GM21526 (cell line): ENCODE data around the gene NAV2.

ENCODE experiments used
- ATAC-seq: cut with Tn5 transposase; IDR thresholded peaks from one replicate; pipeline ENCODE4 v1.9.1; 2021; ENCODE audit warnings: moderate library complexity; ENCODE audit not compliant: unreplicated experiment, low FRiP score

NAV2 gene

DNA sequence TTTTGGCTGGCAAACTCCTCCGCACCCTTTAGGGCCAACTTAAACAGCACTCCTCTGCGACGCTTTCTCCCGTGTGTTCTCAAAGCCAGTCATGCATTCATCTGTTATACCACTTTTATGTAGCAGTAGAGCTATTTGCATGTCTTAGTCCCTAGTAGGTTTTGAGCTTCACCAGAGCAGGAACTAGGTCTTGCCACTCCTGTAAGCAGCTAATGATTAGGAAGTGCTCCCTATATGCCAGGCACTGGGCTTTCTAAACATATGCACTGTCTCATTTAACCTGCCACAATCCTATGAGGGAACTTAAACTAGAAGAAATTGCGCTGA, 266.8 kb downstream of the NAV2 start:
- ATAC-seq: peak; percentile 83

DNA sequence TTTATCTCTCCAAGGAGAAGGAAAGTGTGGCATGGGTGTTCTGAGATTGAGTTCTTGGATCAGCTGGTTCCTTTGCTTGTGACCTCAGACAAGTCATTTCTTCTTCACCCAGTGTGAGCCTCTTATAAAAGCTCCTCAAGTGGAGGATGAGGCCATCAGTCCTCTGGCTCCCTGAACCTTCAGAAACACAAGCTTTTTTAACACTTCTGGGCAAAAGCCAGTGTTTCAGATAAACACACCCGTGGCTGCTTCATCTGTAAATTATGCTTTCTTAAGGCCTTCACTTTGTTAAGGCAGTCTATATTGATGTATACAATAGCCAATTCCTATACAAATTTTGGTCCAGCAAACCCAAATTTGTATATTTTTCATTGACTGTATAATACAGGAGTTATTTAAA, 267.8 kb downstream of the NAV2 start:
- no peak for ATAC-seq

DNA sequence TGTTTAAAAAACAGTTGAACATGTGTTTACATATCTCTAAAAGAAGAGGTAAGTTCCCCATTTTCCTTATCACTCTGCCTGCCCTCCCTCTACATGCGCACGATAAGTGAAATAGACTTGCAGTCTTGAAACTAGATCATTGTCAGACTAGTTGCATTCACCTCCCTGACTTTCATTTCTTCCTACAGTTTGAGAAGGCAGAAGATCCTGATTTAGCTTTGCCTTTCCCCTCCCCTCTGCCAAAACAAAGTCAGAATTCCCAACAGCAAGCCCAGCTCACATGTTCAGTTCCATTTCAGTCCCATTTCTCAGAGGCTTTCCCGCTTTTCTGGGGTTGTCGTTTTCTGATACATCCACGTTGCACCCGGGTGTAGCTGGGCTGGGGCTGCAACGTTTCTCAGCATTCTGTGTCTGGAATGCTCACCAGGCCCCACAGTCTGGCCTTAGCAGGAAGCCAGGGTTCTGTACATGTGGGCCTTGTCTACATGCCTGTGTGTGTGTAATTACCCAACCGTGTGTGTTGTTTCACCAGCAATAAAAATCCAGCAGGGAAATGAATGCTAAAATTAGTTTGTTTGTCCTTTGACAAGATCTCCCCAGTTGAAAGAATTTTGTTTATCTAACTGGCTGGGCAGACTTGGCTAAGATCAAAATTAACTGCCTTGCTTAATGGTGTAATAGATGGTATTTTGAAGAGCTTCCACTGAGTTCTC, 268.5 kb downstream of the NAV2 start:
- ATAC-seq: no peak

DNA sequence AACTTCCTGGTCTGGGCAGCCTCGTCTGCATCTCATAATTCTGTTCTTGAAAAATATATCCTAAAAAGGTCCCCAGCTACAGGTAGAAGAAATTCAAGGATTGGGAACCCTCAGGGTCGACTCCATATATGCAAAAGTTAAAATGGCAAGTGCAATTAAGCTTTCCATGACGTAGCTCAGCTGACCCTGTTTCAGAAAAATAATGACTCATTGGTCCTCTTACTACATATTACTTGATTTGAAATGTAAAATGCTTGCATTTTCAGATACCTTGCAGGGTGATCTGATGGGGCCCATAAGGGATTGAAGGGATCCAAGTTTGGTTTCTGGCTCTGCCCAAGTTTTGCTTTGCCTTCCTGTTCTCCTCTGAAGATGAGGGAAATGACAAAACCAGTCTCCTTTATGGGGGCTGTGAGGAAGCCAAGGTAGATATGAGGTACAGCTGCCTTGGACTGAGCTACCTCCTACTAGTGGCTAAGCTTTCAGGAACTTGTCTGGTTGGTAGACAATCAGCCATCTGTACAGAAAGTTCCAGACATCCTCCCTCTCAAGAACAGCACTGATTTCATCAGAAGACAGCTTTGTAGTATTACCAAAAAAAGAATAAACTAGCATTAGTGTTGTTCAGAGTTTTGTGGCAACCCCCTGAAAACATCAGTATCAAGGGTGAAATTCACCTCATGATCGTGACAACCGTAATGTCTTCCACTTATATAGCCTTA, 270.3 kb downstream of the NAV2 start:
- ATAC-seq: no peak

DNA sequence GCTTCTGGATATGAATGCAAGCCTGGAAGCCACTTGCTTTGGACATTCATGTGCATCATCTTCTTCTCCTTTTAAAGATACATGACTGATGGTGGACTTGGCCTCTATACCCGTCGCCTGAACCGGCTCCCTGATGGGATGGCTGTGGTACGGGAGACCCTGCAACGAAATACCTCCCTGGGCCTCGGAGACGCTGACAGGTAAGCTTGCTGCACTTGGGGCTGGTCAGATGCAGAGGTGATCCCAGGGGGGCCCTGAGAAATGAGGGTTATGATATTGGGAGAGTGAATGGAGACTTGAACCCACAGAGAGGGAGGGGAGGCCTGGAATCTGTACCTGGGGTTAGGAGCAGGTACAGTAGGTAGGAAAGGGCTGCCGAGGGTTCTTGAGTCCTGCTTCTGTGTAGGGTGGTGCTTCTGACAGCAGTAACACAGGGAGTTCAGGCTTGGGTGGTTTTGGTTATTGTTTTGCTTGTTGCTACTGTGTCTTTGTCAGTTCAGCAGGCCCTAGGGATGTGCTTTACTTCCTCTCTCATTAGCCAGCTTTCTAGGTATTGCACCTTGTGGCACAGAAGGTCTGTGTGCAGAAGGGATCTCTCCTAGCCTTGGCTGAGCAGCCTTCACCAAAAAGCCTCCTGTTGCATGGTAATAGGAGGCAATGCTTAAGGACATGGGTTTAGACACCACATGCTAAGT, 271.6 kb downstream of the NAV2 start:
- ATAC-seq: no peak

DNA sequence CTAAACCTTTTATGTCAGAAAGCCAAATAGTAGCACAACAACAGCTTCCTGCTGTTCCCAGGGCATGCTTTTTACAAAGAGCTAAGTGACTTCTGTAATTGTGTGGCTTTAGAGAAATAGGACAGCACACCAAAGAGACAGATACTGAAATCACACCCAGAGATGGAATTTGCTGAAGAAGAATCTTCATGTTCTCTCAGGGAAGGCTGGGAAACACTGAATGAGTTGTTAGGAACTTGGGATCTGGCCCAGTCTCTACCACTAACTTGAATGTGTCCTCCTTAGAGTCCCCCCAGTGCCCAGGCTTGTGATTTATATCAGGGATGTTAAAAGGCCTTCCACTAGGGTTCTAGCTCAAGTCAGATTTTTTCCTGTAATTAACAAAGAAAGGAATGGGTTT, 272.5 kb downstream of the NAV2 start:
- ATAC-seq: no peak

DNA sequence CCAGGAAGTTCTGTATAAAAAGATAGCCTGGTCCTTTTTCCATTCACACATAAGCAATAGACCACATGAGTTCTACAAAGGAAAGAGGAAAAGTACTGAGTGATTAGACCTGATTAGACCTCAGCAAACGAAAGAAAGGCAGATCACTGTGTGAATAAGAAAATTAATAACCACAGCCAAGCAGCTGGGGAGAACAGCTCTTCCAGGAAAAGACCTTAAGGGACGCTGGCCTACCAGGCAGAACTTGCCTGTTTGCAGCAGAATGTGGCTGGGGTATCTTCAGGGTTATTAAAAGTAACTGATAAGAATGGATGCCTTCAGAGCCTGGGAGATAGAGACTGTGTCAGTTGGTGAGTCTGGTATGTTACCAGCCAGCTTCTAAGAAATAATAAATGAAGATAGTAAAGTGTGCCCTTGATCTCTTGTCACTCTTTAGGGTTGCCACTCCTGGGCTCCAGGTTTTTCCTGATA, 274.7 kb downstream of the NAV2 start:
- no peak for ATAC-seq

DNA sequence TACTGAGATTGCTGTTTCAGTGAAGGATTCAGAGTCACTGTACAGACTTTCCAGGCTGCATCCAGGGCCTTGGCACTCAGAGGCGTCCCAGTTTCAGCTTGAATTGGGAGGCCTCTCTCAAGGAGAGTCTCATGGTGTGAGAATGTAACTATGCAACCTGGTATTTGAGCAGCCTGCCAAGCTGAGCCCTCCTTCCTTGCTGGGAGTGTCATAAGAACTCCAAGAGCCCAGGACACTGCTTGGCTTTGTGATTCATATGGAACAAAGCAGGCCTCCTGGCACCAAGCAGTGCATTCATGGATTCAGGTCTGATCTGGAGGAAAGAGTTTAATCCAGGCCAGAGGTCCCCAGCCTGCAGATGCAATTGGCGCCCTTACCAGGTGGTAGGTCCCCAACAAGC, 276.0 kb downstream of the NAV2 start:
- ATAC-seq: no peak

DNA sequence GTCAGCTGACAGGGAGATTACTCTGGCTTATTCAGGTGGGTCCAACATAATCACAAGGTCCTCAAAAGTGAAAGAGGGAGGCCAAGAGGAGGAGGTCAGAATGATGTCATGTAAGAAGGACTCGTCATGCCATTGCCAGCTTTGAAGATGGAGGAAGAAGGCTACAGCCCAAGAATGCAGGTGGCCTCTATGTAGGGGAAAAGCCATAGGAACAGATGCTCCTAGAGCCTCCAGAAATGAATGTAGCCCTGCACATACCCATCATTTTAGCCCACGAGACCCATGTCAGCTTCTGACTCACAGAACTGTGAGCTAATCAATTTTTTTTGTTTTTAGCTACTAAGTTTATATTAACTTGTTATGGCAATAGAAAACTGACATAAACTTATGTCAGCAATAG, 276.6 kb downstream of the NAV2 start:
- ATAC-seq: no peak

DNA sequence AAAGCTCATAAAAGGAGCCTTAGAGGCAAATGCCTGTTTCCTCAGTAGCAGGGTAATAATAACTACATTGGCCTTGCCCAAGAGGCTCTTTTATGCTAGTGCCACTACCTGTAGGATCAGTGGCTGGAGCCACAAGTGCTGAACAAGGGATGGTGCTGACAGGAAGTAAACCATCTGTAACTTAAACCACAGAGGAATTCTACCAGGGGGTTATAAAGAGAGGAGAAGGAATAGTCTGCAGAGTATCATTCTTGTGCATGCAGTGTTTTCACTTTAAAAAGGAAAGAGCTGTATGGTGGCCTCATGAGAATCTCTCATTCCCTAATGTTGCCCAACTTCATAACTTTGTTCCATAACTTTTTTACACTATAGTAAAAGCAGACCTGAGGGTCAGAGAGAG, 279.5 kb downstream of the NAV2 start:
- ATAC-seq: no peak

DNA sequence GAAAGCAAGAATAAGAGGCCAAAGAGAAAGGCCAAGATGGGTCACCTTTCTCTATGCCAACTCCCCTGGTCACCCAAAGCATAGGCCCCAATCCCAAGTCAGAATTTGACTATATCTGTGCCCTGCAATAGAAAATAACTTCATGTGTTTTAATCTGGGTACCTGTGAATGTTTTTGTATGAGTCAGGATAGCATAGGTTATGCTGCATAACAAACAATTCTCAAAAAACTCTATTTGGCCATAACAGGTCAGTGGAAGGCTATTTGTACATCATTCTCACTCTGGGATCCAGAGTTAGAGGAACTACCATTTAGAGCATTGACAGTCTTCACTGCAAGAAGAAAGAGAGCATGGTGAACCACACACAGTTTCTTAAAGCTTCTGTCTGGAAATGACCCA, 280.4 kb downstream of the NAV2 start:
- ATAC-seq: no peak

DNA sequence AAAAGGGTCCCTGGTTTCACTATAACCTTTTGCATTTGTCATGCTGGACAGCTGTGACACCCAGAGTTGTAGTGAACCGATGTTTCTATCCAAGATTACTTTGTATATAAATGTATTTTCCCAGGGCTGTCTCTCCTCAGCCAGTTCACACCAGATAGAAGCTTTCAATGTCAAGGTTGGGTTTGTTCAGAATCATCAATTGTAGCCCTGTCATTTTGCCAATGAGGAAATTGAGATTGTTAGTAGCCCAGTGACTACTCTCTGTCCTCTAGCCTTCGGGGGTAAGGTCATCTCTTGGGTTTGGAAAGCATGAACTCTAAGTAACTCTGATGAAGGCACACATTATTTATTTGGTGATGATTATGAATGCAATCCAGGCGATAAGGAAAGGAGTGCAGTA, 282.0 kb downstream of the NAV2 start:
- no peak for ATAC-seq

DNA sequence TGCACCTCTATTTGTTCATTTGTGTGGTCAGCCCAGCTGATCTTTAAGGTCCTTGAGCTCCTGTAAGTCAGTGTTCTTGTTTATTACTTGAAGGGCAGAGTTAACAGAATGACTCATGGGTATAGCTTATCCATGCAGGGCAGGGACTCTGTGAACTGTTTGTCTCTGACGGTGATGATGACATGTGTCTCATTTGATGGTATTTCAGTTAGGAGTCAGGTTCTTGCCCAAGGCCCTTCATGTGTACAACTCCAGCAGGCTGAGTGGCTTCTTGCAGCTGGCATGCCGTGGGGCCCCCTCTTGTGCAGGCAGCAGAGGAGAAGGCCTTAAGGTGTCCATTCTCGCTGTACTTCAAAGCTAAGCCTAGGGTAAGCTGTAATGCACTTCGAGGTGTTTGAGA, 282.5 kb downstream of the NAV2 start:
- no peak for ATAC-seq

DNA sequence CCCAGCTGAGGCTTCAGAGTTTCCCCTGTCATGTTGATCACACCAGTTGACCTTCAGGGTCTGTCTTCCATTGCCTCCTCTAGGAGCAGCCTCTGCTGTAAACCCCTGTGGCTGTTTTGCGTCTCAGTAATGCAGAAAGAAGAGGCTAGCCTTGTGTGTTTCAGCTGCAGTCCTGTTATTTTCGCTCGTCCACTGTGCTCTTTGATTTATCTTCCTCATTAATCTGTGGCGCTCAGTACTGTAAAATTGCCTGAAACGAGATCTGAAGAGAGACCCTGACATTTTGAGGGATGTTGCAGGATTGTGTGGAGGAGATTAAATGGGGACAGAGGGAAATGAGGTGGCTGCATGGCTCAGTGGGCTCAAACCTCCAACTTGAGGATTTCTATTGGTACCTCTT, 283.9 kb downstream of the NAV2 start:
- no peak for ATAC-seq

DNA sequence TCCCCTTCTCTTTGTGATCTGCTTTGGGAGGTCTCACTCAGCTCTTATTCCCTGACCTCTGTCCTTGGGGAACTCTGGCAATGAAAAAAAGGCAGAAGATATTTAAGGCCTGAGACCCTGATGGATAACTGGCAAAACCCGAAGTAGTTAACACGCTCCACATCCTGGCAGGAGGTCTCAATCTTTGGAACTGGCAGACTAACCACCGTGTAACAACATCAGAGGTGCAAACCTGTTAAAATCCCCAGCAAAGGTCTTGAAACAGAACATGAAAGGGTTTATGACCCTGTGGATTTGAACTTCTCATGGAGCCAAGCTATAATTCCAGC, 287.3 kb downstream of the NAV2 start:
- ATAC-seq: no peak

DNA sequence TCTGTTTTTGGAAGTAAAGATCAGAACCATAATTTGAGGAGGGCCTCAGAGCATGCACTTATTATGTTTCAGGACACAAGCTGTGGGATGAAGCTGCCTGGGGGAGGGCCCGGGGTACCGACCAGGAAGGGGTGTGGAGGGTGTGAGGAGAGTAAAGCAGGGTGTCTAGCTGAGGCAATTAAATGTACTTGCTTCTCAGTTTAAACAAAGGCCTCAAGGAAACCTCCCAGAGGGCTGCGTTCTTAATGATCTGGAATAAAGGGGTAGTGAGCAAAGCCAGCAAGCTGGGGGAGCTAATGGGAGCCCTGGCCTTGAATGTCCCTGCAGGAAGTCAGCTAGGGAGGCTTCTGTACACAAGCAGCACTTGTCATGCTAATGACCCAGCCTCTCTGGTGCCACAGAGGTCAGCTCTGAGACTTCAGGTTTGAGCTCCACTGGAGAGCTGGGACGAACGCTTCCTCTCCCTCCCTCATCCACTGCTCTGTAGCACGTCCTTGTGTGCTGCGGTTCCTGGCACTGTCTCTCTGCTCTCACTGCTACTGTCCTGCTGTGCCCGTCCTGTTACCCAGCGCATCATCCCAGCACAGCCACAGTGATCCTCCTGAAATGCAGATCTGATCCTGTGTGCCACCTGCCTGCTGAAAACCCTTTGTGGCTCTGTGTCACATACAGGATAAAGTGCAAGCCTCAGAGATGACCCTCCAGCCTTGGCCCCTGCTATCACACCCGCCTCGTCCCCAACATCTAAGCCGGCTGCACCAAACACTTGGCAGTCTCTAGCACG, 287.9 kb downstream of the NAV2 start:
- ATAC-seq: no peak

DNA sequence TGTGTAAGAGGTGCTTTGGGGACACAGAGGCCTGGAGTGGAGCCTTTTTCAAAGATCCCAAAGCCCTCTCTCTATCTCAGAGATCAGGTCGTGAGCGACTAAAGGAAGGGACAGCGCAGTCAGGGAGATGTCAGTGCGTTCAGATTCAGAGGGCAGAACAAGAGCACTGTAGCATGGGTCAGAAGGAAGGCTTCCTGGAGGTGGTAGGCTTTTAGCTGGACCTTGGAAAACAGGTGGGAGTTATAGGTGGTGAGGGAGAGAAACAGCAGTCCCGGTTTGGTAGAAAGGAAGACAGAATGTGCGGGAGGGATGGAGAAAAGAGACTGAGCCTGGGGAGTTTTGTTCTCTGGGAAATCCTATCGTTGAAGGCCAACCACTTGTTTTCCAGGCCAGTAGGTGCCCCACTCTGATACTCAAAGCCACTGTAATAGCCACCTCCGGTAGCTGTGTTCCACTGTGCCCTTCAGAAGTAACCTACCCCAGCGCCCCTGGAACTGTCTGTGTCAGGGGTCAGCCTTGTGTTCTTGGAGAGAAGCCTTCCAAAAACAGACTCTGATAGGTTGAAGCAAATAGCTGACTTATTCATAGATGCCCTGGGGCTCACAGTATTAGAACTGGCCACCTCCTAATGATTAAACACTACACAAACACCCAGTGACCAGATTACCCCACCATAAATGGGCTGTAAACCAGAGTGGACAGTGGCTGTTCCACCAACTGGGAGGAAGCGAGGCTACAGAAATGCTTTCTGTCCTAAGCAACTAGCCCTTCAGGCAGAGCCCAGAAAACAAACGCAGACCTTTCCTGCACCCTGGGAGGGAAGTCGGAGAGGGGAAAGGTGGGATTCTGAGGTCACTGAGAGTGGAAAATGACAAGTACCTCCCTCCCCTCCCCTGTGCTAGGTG, 289.9 kb downstream of the NAV2 start:
- ATAC-seq: no peak

DNA sequence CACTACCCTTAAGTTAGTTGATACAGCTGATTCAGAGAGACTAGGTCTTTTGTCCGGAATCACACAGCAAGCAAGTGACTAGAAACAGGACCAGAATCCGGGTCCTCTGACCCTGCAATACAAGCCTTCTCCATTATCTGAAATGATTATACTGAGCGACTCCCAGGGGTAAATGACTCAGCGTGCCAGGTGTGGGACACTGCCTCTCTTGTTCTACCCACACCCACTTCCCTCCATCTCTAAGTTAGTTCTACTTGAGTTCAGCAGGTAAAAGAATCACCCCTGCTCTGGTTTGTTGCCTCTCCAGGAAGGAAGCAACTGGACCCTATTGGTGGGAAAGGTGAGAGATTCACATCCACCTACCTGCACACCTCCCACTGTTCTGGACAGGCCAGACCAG, 290.7 kb downstream of the NAV2 start:
- ATAC-seq: no peak

DNA sequence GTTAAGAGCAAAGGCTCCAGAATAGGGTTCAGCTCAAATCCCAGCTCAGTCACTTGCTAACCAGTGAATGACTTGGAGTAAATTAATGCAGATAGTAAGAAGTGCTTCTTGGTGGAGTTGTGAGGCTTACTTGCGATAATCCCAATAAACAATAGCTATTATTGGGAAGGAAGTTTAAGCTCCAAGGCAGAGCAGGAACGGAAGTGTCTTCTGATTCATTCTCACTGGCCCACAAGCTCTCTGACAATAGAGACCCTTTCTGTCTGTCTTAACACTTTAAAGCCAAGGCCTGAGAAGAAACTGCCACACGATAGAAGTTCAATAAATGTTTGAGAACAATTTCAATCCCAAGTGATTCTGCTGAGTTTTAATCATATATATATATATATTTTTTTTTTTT, 292.2 kb downstream of the NAV2 start:
- ATAC-seq: no peak

DNA sequence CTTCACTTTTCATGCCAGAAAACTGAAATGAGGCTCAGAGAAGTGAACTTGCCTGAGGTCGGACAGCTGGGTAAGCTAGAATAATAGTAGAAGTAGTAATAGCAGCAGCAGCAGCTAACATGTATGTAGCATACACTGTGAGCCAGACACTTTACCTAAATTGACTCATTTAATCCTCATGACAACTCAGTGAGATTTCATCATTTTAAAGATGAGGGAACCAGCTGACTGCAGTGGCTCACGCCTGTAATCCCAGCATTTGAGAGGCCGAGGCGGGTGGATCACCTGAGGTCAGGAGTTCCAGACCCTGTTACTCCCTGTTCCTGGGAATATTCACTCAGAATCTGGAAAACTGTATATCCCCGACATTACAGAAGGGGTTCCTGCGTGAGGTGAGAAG, 293.1 kb downstream of the NAV2 start:
- no peak for ATAC-seq
